Activated T-helper 1 cell treated with anti-CD3 and anti-CD28 coated beads, Interleukin-12 subunit alpha, Interleukin-12 subunit beta, Interleukin-2, Interleukin-4 antibody, amounts not matched to agents 30 ng/mL and 10 ng/mL and 1 ng/mL, durations not matched to agents 14 hours and 24 hours and 36 hours (primary cell): ENCODE results near the gene NR1D1. TPM values are rescaled to one million over a fixed set of nuclear protein-coding genes. Genes with fewer than 3 reads are reported as not detected.

Source experiments
- DNase-seq: peaks from one replicate; pipeline ENCODE4 v3.0.0; 2021; ENCODE audit warnings: low spot score
- H3K27ac Mint-ChIP-seq: one replicate; pipeline ENCODE4 v1.8.0; 2021; ENCODE audit warnings: mild to moderate bottlenecking, mixed read lengths
- H3K27me3 Mint-ChIP-seq: one replicate; pipeline ENCODE4 v1.8.0; 2022; ENCODE audit warnings: mild to moderate bottlenecking, moderate library complexity, mixed read lengths; ENCODE audit not compliant: insufficient read depth
- H3K36me3 Mint-ChIP-seq: one replicate; pipeline ENCODE4 v1.8.0; 2021; ENCODE audit warnings: low read depth, mixed read lengths
- H3K4me1 Mint-ChIP-seq: one replicate; pipeline ENCODE4 v1.8.0; 2021; ENCODE audit warnings: low read depth, mixed read lengths
- H3K4me3 Mint-ChIP-seq: one replicate; pipeline ENCODE4 v1.8.0; 2021; ENCODE audit warnings: mild to moderate bottlenecking, moderate library complexity, mixed read lengths
- H3K9me3 Mint-ChIP-seq: one replicate; pipeline ENCODE4 v1.8.0; 2021; ENCODE audit warnings: mixed read lengths
- intact Hi-C: fragments of 100-400 bp; cut with micrococcal nuclease; formaldehyde crosslinking; loops from one replicate; pipeline ENCODE4 v1.15.1; 2024
- total RNA-seq: library from RNA; stranded (reverse); gene quantifications from 2 replicates; pipeline ENCODE4 v1.2.3, GENCODE V29; 2022

Gene NR1D1
- total RNA-seq, 1 donor from 2014 or later = 8.7 TPM

GRCh38 chr17:40056379-40057015 is 43.9 kb downstream of the NR1D1 start:
- DNase-seq = no peak
- intact Hi-C loops = no loop called here
- Mint-ChIP-seq H3K27me3 (peaks cover 23% of the 10 kb centered on the region), H3K9me3 (no peaks in the 10 kb centered on the region), H3K4me3 (peak overlapping the region; percentile 45), H3K4me1 (peaks cover 16% of the 10 kb centered on the region), H3K27ac (no peak overlapping the region), H3K36me3 (peaks cover 8% of the 10 kb centered on the region)

Other genes starting within 250 kb of the NR1D1 start
- gene IKZF3, start 236.3 kb downstream of the NR1D1 start, total RNA-seq = 22.8 and 25.1 TPM in 2 replicates
- 0.37 TPM in 1 of 2 replicates, not detected in the other for gene ZPBP2, start 232.4 kb downstream of the NR1D1 start, total RNA-seq
- 23.8 and 27.4 TPM in 2 replicates for gene GSDMB, start 182.0 kb downstream of the NR1D1 start, total RNA-seq
- 70.8 and 77.4 TPM in 2 replicates for gene ORMDL3, start 173.0 kb downstream of the NR1D1 start, total RNA-seq
- not detected in 2 replicates for gene LRRC3C, start 172.9 kb downstream of the NR1D1 start, total RNA-seq
- gene GSDMA, start 137.6 kb downstream of the NR1D1 start, total RNA-seq = 0.42 and 0.73 TPM in 2 replicates
- gene PSMD3, start 119.8 kb downstream of the NR1D1 start, total RNA-seq = 191 and 201 TPM in 2 replicates
- not detected in 2 replicates for gene CSF3, start 85.1 kb downstream of the NR1D1 start, total RNA-seq
- 113 and 120 TPM in 2 replicates for gene MED24, start 46.2 kb downstream of the NR1D1 start, total RNA-seq
- gene THRA, start 37.6 kb downstream of the NR1D1 start, total RNA-seq = 2.9 and 3.5 TPM in 2 replicates
- gene MSL1, start 21.4 kb upstream of the NR1D1 start, total RNA-seq = 87.6 and 88.2 TPM in 2 replicates
- 117 TPM in 2 replicates for gene CASC3, start 39.9 kb upstream of the NR1D1 start, total RNA-seq
- gene RAPGEFL1, start 76.9 kb upstream of the NR1D1 start, total RNA-seq = 11.8 and 13.0 TPM in 2 replicates
- gene WIPF2, start 118.7 kb upstream of the NR1D1 start, total RNA-seq = 25.8 and 27.6 TPM in 2 replicates
- 130 and 135 TPM in 2 replicates for gene CDC6, start 187.3 kb upstream of the NR1D1 start, total RNA-seq
- 19.3 and 19.9 TPM in 2 replicates for gene RARA, start 208.6 kb upstream of the NR1D1 start, total RNA-seq